Activated CD4-positive, alpha-beta memory T cell treated with anti-CD3 and anti-CD28 coated beads for 36 hours (primary cell): Measurements from ENCODE around the gene BOD1L1. TPM values are rescaled to one million over a fixed set of nuclear protein-coding genes. Genes with fewer than 3 reads are reported as not detected.

Source experiments
- CTCF ChIA-PET: fragments of 350-600 bp; sonication (Branson Sonifier 250); formaldehyde crosslinking; loops from one replicate; lab custom pipeline; 2021; ENCODE audit warnings: antibody characterized with exemption, inconsistent platforms; lab: Charles Lee
- POLR2A ChIA-PET: fragments of 350-600 bp; sonication (Branson Sonifier 250); formaldehyde crosslinking; loops from one replicate; lab custom pipeline; 2021; ENCODE audit warnings: antibody characterized with exemption; lab: Charles Lee
- DNase-seq: peaks from one replicate; pipeline ENCODE4 v3.0.0-alpha.2; 2020
- H3K27ac Mint-ChIP-seq: one replicate; pipeline ENCODE4 v1.8.0; 2021; ENCODE audit warnings: mixed read lengths
- H3K27me3 Mint-ChIP-seq: one replicate; pipeline ENCODE4 v1.8.0; 2021; ENCODE audit warnings: mixed read lengths
- H3K36me3 Mint-ChIP-seq: one replicate; pipeline ENCODE4 v1.8.0; 2021; ENCODE audit warnings: mixed read lengths
- H3K4me1 Mint-ChIP-seq: one replicate; pipeline ENCODE4 v1.8.0; 2021; ENCODE audit warnings: low read depth, mixed read lengths
- H3K4me3 Mint-ChIP-seq: one replicate; pipeline ENCODE4 v1.8.0; 2021; ENCODE audit warnings: mild to moderate bottlenecking, mixed read lengths
- H3K9me3 Mint-ChIP-seq: one replicate; pipeline ENCODE4 v1.8.0; 2021; ENCODE audit warnings: mixed read lengths
- intact Hi-C: fragments of 100-400 bp; cut with micrococcal nuclease; formaldehyde crosslinking; loops from one replicate; pipeline ENCODE4 v1.15.1; 2023
- total RNA-seq, 2 experiments: library from RNA; stranded (reverse); gene quantifications; one replicate each; pipeline ENCODE4 v1.2.3, GENCODE V29; 2021

BOD1L1 gene
- total RNA-seq, 2 experiments from 2014 or later, result 25.5 to 31.2 TPM

- CTCF ChIA-PET, result interaction anchor here (1.5 to 3.2 kb wide), 2 partner anchors 12 to 65 kb away, joined by 3 to 12 read pairs; no protein-coding TSS in a partner anchor
- Mint-ChIP-seq H3K27ac (no peak overlapping the region), H3K4me1 (peaks cover 42% of the 10 kb centered on the region), H3K9me3 (peaks cover 2% of the 10 kb centered on the region), H3K27me3 (peaks cover 73% of the 10 kb centered on the region), H3K36me3 (peaks cover 16% of the 10 kb centered on the region), H3K4me3 (peak overlapping the region; percentile 16)
- DNase-seq, result peak; percentile 53
- intact Hi-C loops, result no loop called here
- POLR2A ChIA-PET, result interaction anchor here (1.1 to 2.8 kb wide), 2 partner anchors 10 to 17 kb away, joined by 3 to 8 read pairs; no protein-coding TSS in a partner anchor
Observed at GRCh38 chr4:13541720-13542576, 85.6 kb downstream of the BOD1L1 start.

GRCh38 chr4:13541176-13541604, 86.3 kb downstream of the BOD1L1 start:
- POLR2A ChIA-PET, result interaction anchor here (2.8 kb wide), 1 partner anchor 16 kb away, joined by 8 read pairs; no protein-coding TSS in a partner anchor
- Mint-ChIP-seq H3K27ac (no peak overlapping the region), H3K4me3 (no peak overlapping the region), H3K27me3 (peaks cover 73% of the 10 kb centered on the region), H3K4me1 (peaks cover 35% of the 10 kb centered on the region), H3K9me3 (peaks cover 4% of the 10 kb centered on the region), H3K36me3 (peaks cover 19% of the 10 kb centered on the region)
- CTCF ChIA-PET, result interaction anchor here (1.5 to 3.2 kb wide), 2 partner anchors 12 to 64 kb away, joined by 3 to 12 read pairs; no protein-coding TSS in a partner anchor
- no peak for DNase-seq
- intact Hi-C loops, result no loop called here

GRCh38 chr4:13540446-13541175, 86.9 kb downstream of the BOD1L1 start:
- H3K9me3 Mint-ChIP-seq, result peaks cover 4% of the 10 kb centered on the region
- CTCF ChIA-PET, result interaction anchor here (0.8 to 3.2 kb wide), 2 partner anchors 11 to 810 kb away, joined by 3 to 12 read pairs; no protein-coding TSS in a partner anchor
- H3K4me3 Mint-ChIP-seq, result no peak overlapping the region
- POLR2A ChIA-PET, result no interaction called here
- H3K4me1 Mint-ChIP-seq, result peaks cover 32% of the 10 kb centered on the region
- DNase-seq, result no peak
- intact Hi-C loops, result no loop called here
- H3K36me3 Mint-ChIP-seq, result peaks cover 19% of the 10 kb centered on the region
- no peak overlapping the region for H3K27ac Mint-ChIP-seq
- H3K27me3 Mint-ChIP-seq, result peaks cover 77% of the 10 kb centered on the region

- intact Hi-C loops, result no loop called here
- no peak overlapping the region for H3K27ac Mint-ChIP-seq
- H3K4me1 Mint-ChIP-seq, result peaks cover 26% of the 10 kb centered on the region
- peaks cover 77% of the 10 kb centered on the region for H3K27me3 Mint-ChIP-seq
- H3K9me3 Mint-ChIP-seq, result peaks cover 4% of the 10 kb centered on the region
- H3K4me3 Mint-ChIP-seq, result peak overlapping the region; percentile 20
- ChIA-PET CTCF (interaction anchor here (0.8 to 3.2 kb wide), 3 partner anchors 10 to 809 kb away, joined by 3 to 12 read pairs (median 3); no protein-coding TSS in a partner anchor), POLR2A (no interaction called here)
- peaks cover 15% of the 10 kb centered on the region for H3K36me3 Mint-ChIP-seq
- no peak for DNase-seq
Observed at GRCh38 chr4:13539619-13540445, 87.7 kb downstream of the BOD1L1 start.

GRCh38 chr4:13539047-13539618, 88.4 kb downstream of the BOD1L1 start:
- Mint-ChIP-seq H3K36me3 (peaks cover 15% of the 10 kb centered on the region), H3K4me3 (no peak overlapping the region), H3K27ac (no peak overlapping the region), H3K4me1 (peaks cover 27% of the 10 kb centered on the region), H3K9me3 (peaks cover 4% of the 10 kb centered on the region), H3K27me3 (peaks cover 83% of the 10 kb centered on the region)
- POLR2A ChIA-PET, result no interaction called here
- no peak for DNase-seq
- intact Hi-C loops, result no loop called here
- CTCF ChIA-PET, result interaction anchor here (1.1 kb wide), 1 partner anchor 14 kb away, joined by 3 read pairs; no protein-coding TSS in a partner anchor

GRCh38 chr4:13538427-13538973, 89.0 kb downstream of the BOD1L1 start:
- no peak for DNase-seq
- intact Hi-C loops, result loop anchor here (1.0 kb wide), 1 partner anchor 8 kb away; no protein-coding TSS in a partner anchor
- Mint-ChIP-seq H3K27me3 (peaks cover 87% of the 10 kb centered on the region), H3K4me1 (peaks cover 28% of the 10 kb centered on the region), H3K4me3 (no peak overlapping the region), H3K9me3 (peaks cover 4% of the 10 kb centered on the region), H3K36me3 (peaks cover 15% of the 10 kb centered on the region), H3K27ac (no peak overlapping the region)
- ChIA-PET POLR2A (no interaction called here), CTCF (no interaction called here)

GRCh38 chr4:13537832-13538177, 89.7 kb downstream of the BOD1L1 start:
- Mint-ChIP-seq H3K27me3 (peaks cover 82% of the 10 kb centered on the region), H3K27ac (no peak overlapping the region), H3K4me1 (peaks cover 26% of the 10 kb centered on the region), H3K36me3 (peaks cover 15% of the 10 kb centered on the region), H3K4me3 (no peak overlapping the region), H3K9me3 (peaks cover 4% of the 10 kb centered on the region)
- intact Hi-C loops, result loop anchor here (1.0 kb wide), 1 partner anchor 8 kb away; no protein-coding TSS in a partner anchor
- CTCF ChIA-PET, result no interaction called here
- DNase-seq, result no peak
- POLR2A ChIA-PET, result no interaction called here

- intact Hi-C loops, result no loop called here
Observed at GRCh38 chr4:13537011-13537831, 90.3 kb downstream of the BOD1L1 start.

GRCh38 chr4:13536607-13537006, 90.9 kb downstream of the BOD1L1 start:
- ChIA-PET CTCF (no interaction called here), POLR2A (no interaction called here)
- peaks cover 81% of the 10 kb centered on the region for H3K27me3 Mint-ChIP-seq
- peaks cover 15% of the 10 kb centered on the region for H3K36me3 Mint-ChIP-seq
- peaks cover 24% of the 10 kb centered on the region for H3K4me1 Mint-ChIP-seq
- no peak overlapping the region for H3K4me3 Mint-ChIP-seq
- intact Hi-C loops, result no loop called here
- DNase-seq, result no peak
- H3K9me3 Mint-ChIP-seq, result peaks cover 4% of the 10 kb centered on the region
- H3K27ac Mint-ChIP-seq, result no peak overlapping the region

More at GRCh38 chr4:13537011-13537831, 90.3 kb downstream of the BOD1L1 start:
- H3K4me1 Mint-ChIP-seq, result peaks cover 24% of the 10 kb centered on the region
- peaks cover 82% of the 10 kb centered on the region for H3K27me3 Mint-ChIP-seq
- POLR2A ChIA-PET, result no interaction called here
- no peak overlapping the region for H3K4me3 Mint-ChIP-seq
- no peak overlapping the region for H3K27ac Mint-ChIP-seq
- peaks cover 4% of the 10 kb centered on the region for H3K9me3 Mint-ChIP-seq
- peak; percentile 27 for DNase-seq
- CTCF ChIA-PET, result no interaction called here
- peaks cover 15% of the 10 kb centered on the region for H3K36me3 Mint-ChIP-seq

GRCh38 chr4:13535708-13536361, 91.7 kb downstream of the BOD1L1 start:
- Mint-ChIP-seq H3K4me3 (no peak overlapping the region), H3K4me1 (peaks cover 19% of the 10 kb centered on the region), H3K27me3 (peaks cover 82% of the 10 kb centered on the region), H3K9me3 (peaks cover 4% of the 10 kb centered on the region), H3K27ac (peak overlapping the region; percentile 23), H3K36me3 (peaks cover 14% of the 10 kb centered on the region)
- DNase-seq, result no peak
- intact Hi-C loops, result no loop called here
- POLR2A ChIA-PET, result no interaction called here
- CTCF ChIA-PET, result no interaction called here
